Spleen (tissue), 11 donors: ENCODE measurements around the gene ASCC3. TPM values are rescaled to one million over a fixed set of nuclear protein-coding genes. Genes with fewer than 3 reads are reported as not detected.

ENCODE experiments used
- DNase-seq: peaks from one replicate; pipeline ENCODE4 v3.0.0-alpha.2; 2020
- H3K27ac ChIP-seq, 8 donors: fragments of 200-600 bp; sonication (generic) in 7 of 8; 1 replicate in 4 of 8; 2 replicates in 4 of 8; pipeline versions ENCODE4 v1.5.0 to v1.8.0; 2016 to 2021; ENCODE audit warnings: inconsistent platforms in 4 of 8, mild to moderate bottlenecking in 4 of 8, moderate library complexity in 1 of 8
- H3K27me3 ChIP-seq, 7 donors: fragments of 200-600 bp; sonication (generic) in 6 of 7; replicated peaks in 1 of 7; 1 replicate in 4 of 7; 2 replicates in 3 of 7; pipeline versions ENCODE4 v1.5.0 to v1.8.0; 2016 to 2021; ENCODE audit warnings: inconsistent platforms in 3 of 7, mild to moderate bottlenecking in 1 of 7
- H3K36me3 ChIP-seq, 6 donors: fragments of 200-600 bp; sonication (generic) in 5 of 6; 1 replicate in 4 of 6; 2 replicates in 2 of 6; pipeline versions ENCODE4 v1.5.0 to v1.8.0; 2016 to 2021; ENCODE audit warnings: inconsistent platforms in 2 of 6
- H3K4me1 ChIP-seq, 6 donors: fragments of 200-600 bp; sonication (generic) in 5 of 6; 1 replicate in 3 of 6; 2 replicates in 3 of 6; pipeline versions ENCODE4 v1.5.0 to v1.8.0; 2016 to 2021; ENCODE audit warnings: inconsistent platforms in 3 of 6
- H3K4me3 ChIP-seq, 8 donors: fragments of 200-600 bp; sonication (generic) in 7 of 8; 1 replicate in 4 of 8; 2 replicates in 4 of 8; pipeline versions ENCODE4 v1.5.0 to v1.8.0; 2016 to 2021; ENCODE audit warnings: inconsistent platforms in 4 of 8, mild to moderate bottlenecking in 4 of 8, moderate library complexity in 2 of 8
- H3K9me3 ChIP-seq, 8 donors: fragments of 200-600 bp; sonication (generic) in 7 of 8; 1 replicate in 4 of 8; 2 replicates in 4 of 8; pipeline versions ENCODE4 v1.5.0 to v1.8.0; 2016 to 2021; ENCODE audit warnings: inconsistent platforms in 4 of 8
- CTCF ChIP-seq, 11 experiments: fragments of 200-600 bp in 7 of 11; fragments of 450-650 bp in 4 of 11; sonication (generic) in 4 of 11; IDR thresholded peaks in 8 of 11; conservative IDR thresholded peaks in 3 of 11; 1 replicate in 7 of 11; 2 replicates in 4 of 11; pipeline versions ENCODE4 v1.4.0 to v1.8.0; 2016 to 2021; ENCODE audit warnings: antibody characterized with exemption in 11 of 11, inconsistent platforms in 4 of 11, mild to moderate bottlenecking in 1 of 11
- POLR2A ChIP-seq, 3 donors: fragments of 450-650 bp; IDR thresholded peaks; one replicate each; pipeline ENCODE4 v1.5.1; 2017; ENCODE audit warnings: antibody characterized with exemption in 3 of 3, mild to moderate bottlenecking in 1 of 3
- POLR2AphosphoS5 ChIP-seq, 3 donors: sonication (generic); formaldehyde crosslinking; IDR thresholded peaks; one replicate each; pipeline ENCODE4 v1.5.1; 2017; ENCODE audit warnings: antibody characterized with exemption in 3 of 3
- WGBS, 5 donors: extraction: QIAGEN DNeasy Blood & Tissue Kit in 3 of 5; methylation state at CpG; one replicate each; pipeline versions ENCODE4 v1.1.5 to v1.1.7; 2013 to 2018; 5-methylcytosine and 5-hydroxymethylcytosine counted together
- intact Hi-C: fragments of 100-400 bp; cut with DNase I; formaldehyde crosslinking; loops from one replicate; pipeline ENCODE4 v1.15.0; 2023; ENCODE audit warnings: low total_unique reads
- polyA plus RNA-seq, 3 donors: library from polyadenylated mRNA; stranded (reverse); fragments of 200-250 nt; gene quantifications; one replicate each; pipeline ENCODE4 v1.2.1, GENCODE V29; 2013
- total RNA-seq, 7 donors: library from RNA; depleted of rRNA in 3 of 7; stranded (reverse); fragments of >200 nt in 3 of 7; fragmentation: NEBNext Ultra II Directional in 4 of 7; extraction: Animal tissue kit (Norgen Biotek cat#: 25700) in 4 of 7; gene quantifications; one replicate each; pipeline versions ENCODE4 v1.1.0 to v1.2.1, GENCODE V29; 2016 to 2021
- donor health status: healthy with polysubstance abuse.
- donor health status: DM: no; HTN: no; CAD: no; lungs with moderate emphysema.
- donor health status: DM: no; HTN: no; CAD: no.
- donor health status: Bipolar disorder and iron deficiency.
- donor health status: healthy.
- donor health status: DM: no; HTN: no; CAD: no.
- donor health status: DM: yes; HTN: yes; CAD: no.

Gene ASCC3
- total and polyA plus RNA-seq, 10 donors, result 7.9 to 52.4 (median 40.8) TPM

DNA sequence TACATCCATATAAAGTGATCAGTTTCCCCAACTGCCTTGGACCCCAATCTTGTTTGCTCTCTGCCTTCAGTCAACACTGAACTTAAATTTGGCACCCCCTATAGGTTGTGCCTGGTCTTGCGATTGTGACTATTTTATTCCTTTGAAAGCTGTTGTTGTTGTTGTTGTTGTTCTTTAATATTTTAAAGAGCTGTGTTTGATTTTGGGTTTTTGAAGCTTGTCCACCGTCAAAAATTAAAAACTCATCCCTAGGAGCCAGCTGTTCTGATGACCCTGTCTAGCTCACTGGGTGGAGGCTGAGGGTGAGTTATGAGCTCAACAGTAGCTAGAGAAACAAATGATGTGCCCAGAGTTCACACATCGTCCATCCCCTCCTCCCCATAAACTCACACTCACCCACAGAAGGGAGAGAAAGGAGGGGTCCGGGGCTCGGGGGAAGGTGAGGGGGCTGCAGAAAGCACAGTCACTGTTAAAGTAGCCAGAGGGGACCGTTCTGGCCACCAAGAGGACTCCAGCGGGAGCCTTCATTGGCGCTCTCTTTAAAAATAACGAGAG lies 420.4 kb downstream of the ASCC3 start:
- H3K27me3 ChIP-seq, result peaks cover 40 to 100% (median 100%) of the 10 kb centered on the region in 7 donors

DNA sequence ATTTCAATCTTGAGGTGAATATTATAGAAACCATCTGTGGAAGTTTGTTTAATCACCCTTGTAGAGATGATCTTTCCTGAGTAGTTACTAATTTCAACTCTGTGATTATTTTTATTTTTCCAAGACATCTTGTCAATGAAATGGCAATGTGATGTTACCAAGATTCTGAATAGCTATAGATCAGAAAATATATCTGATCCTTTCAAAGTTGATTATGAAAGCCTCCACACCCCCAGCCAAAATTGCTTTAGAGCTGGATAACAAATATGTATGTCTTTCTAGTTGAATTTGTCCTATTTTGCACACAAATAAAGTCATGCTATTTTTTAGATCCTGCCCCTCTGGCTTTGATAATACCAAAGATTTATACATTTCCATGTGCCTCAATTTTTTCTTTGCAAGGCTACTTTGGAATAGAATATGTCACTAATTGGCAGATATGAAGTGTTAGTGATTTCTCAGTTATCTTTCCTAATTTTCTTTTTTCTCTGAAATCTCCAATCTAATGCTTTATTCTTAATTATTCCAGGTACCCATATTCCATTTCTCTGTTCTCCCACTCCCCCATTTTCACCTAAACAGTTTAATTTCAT lies 421.4 kb downstream of the ASCC3 start:
- Histone ChIP-seq H3K27ac (no peak overlapping the region), H3K27me3 (peaks cover 43 to 100% (median 100%) of the 10 kb centered on the region in 7 donors), H3K4me3 (no peak overlapping the region), H3K36me3 (no peaks in the 10 kb centered on the region), H3K9me3 (peaks cover 0 to 47% (median 0%) of the 10 kb centered on the region in 8 donors), H3K4me1 (peaks cover 0 to 30% (median 15%) of the 10 kb centered on the region in 6 donors)
- no peak for DNase-seq
- intact Hi-C loops, result no loop called here
- TF ChIP-seq CTCF (IDR thresholded peaks at IDR 0.05 in 8 of 11, conservative IDR thresholded peaks at IDR 0.05 in 3 of 11) (no peak), POLR2A (IDR thresholded peaks at IDR 0.05) (no peak), POLR2AphosphoS5 (IDR thresholded peaks at IDR 0.05) (no peak)

More for the DNA sequence above, 420.4 kb downstream of the ASCC3 start:
- intact Hi-C loops, result no loop called here
- Histone ChIP-seq H3K9me3 (peaks cover 0 to 43% (median 0%) of the 10 kb centered on the region in 8 donors), H3K27ac (no peak overlapping the region), H3K36me3 (no peaks in the 10 kb centered on the region), H3K4me3 (no peak overlapping the region), H3K4me1 (peaks cover 0 to 38% (median 23%) of the 10 kb centered on the region in 6 donors)
- TF ChIP-seq POLR2AphosphoS5 (IDR thresholded peaks at IDR 0.05), result no peak
- no peak for TF ChIP-seq CTCF (IDR thresholded peaks at IDR 0.05 in 8 of 11, conservative IDR thresholded peaks at IDR 0.05 in 3 of 11)
- TF ChIP-seq POLR2A (IDR thresholded peaks at IDR 0.05), result no peak
- no peak for DNase-seq
- 4 to 9% (median 5%) methylated on average over 9 of the region's 9 CpGs for WGBS, 5 donors

DNA sequence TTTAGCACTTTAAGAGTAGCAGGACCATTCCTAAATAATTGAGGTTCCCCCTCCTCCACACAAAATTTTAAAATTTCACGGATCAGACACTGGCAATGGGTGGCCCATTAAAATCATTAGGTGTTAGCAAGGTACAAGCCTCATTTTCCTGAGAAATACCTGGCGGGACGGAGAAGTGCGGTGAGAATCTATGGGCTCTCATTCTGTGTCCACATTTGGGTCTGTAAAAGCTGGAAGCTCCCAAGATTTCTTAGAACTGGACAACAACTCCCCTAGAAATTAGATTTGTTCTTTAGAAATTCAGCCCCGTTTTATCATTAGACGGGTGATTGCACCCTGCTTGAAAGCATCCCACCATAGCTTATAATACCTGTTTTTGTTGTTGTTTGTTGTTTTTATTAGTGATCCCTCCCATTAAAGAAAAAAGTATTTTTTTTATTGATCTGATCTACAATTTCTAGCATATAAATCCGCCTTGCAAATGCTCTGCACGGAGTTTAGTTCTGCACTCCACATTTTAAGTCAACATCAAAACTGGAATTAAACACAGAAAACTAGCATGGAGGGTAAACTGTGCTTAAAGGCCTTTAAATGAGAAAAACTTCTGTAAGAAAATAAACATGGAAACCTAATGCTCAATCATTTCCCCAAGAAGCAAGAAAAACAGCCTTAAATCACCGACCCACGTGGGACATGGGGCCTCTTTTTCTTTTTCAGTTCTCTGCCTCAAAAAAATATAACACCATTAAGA lies 422.1 kb downstream of the ASCC3 start:
- Histone ChIP-seq H3K9me3 (peaks cover 0 to 42% (median 0%) of the 10 kb centered on the region in 8 donors), H3K36me3 (no peaks in the 10 kb centered on the region), H3K27me3 (peaks cover 38 to 100% (median 100%) of the 10 kb centered on the region in 7 donors), H3K4me1 (peaks cover 0 to 26% (median 8%) of the 10 kb centered on the region in 6 donors), H3K4me3 (no peak overlapping the region), H3K27ac (no peak overlapping the region)
- DNase-seq, result no peak
- intact Hi-C loops, result no loop called here
- TF ChIP-seq CTCF (IDR thresholded peaks at IDR 0.05 in 8 of 11, conservative IDR thresholded peaks at IDR 0.05 in 3 of 11), result no peak
- no peak for TF ChIP-seq POLR2A (IDR thresholded peaks at IDR 0.05)
- TF ChIP-seq POLR2AphosphoS5 (IDR thresholded peaks at IDR 0.05), result no peak
- 15 to 23% (median 20%) methylated on average over 10 of the region's 10 CpGs for WGBS, 5 donors
